OCI-LY1 (cell line): ENCODE results near the gene RPS8.
"Not testable (repeated sequence)": the region's sequence is repeated elsewhere in the genome, so short reads cannot be mapped to it uniquely, and the experiment has no call there.

Experiments
- H2AFZ ChIP-seq: fragments of 200-600 bp; sonication (generic), shearing (Covaris generic); 2 replicates; pipeline ENCODE4 v1.6.0; 2014; ENCODE audit warnings: antibody characterized with exemption, mild to moderate bottlenecking, low read length
- H3F3A ChIP-seq: fragments of 200-600 bp; sonication (generic), shearing (Covaris generic); 2 replicates; pipeline ENCODE4 v1.6.0; 2014; ENCODE audit warnings: mild to moderate bottlenecking, antibody characterized with exemption, low read length, moderate library complexity; ENCODE audit not compliant: insufficient read depth
- H3K27ac ChIP-seq: fragments of 200-600 bp; sonication (generic); 2 replicates; pipeline ENCODE4 v1.5.1; 2014; ENCODE audit warnings: low read length, mixed run types, mild to moderate bottlenecking, low read depth; ENCODE audit not compliant: poor library complexity, severe bottlenecking
- H3K27me3 ChIP-seq: fragments of 200-600 bp; sonication (generic); 2 replicates; pipeline ENCODE4 v1.6.0; 2014; ENCODE audit warnings: antibody characterized with exemption, mild to moderate bottlenecking, low read length, moderate library complexity; ENCODE audit not compliant: insufficient read depth
- H3K36me3 ChIP-seq: fragments of 200-600 bp; sonication (generic); 2 replicates; pipeline ENCODE4 v1.6.1; 2014; ENCODE audit warnings: mild to moderate bottlenecking, antibody characterized with exemption, low read length, moderate library complexity, mixed read lengths; ENCODE audit not compliant: insufficient read depth
- H3K4me1 ChIP-seq: fragments of 200-600 bp; sonication (generic); 2 replicates; pipeline ENCODE4 v1.5.1; 2014; ENCODE audit warnings: mild to moderate bottlenecking, low read length, moderate library complexity; ENCODE audit not compliant: insufficient read depth, severe bottlenecking
- H3K4me2 ChIP-seq: fragments of 200-600 bp; sonication (generic), shearing (Covaris generic); 2 replicates; pipeline ENCODE4 v1.6.1; 2014; ENCODE audit warnings: low read length
- H3K4me3 ChIP-seq: fragments of 200-600 bp; sonication (generic); 2 replicates; pipeline ENCODE4 v1.5.1; 2014; ENCODE audit warnings: low read length, low read depth, mild to moderate bottlenecking, mixed read lengths; ENCODE audit not compliant: poor library complexity, severe bottlenecking
- H3K79me2 ChIP-seq: fragments of 200-600 bp; shearing (Covaris generic); 2 replicates; pipeline ENCODE4 v1.6.1; 2016; ENCODE audit warnings: mixed run types, low read length, mixed read lengths; ENCODE audit not compliant: insufficient read depth
- H3K9ac ChIP-seq: fragments of 200-600 bp; sonication (generic), shearing (Covaris generic); 2 replicates; pipeline ENCODE4 v1.6.1; 2014; ENCODE audit warnings: mild to moderate bottlenecking, low read length, mixed read lengths
- H3K9me2 ChIP-seq: fragments of 200-600 bp; sonication (generic), shearing (Covaris generic); 2 replicates; pipeline ENCODE4 v1.6.1; 2014; ENCODE audit warnings: low read depth, mild to moderate bottlenecking, low read length, mixed read lengths
- H3K9me3 ChIP-seq: fragments of 200-600 bp; shearing (Covaris generic); 2 replicates; pipeline ENCODE4 v1.6.1; 2014; ENCODE audit warnings: low read length, mixed read lengths
- H4K20me1 ChIP-seq: fragments of 200-600 bp; sonication (generic), shearing (Covaris generic); 2 replicates; pipeline ENCODE4 v1.6.0; 2016; ENCODE audit warnings: mild to moderate bottlenecking, low read length; ENCODE audit not compliant: insufficient read depth
- EZH2 ChIP-seq: fragments of 200-600 bp; sonication (generic), shearing (Covaris generic); IDR thresholded peaks from 2 replicates; pipeline ENCODE4 v1.8.0; 2017; ENCODE audit warnings: borderline replicate concordance, mixed run types, mild to moderate bottlenecking, antibody characterized with exemption, low read length, moderate library complexity, mixed read lengths
- TF ChIP-seq, protein P1 (sequence below): fragments of 200-600 bp; sonication (generic), shearing (Covaris generic); IDR thresholded peaks from 2 replicates; pipeline ENCODE4 v1.5.1; 2017; ENCODE audit warnings: mild to moderate bottlenecking, antibody characterized with exemption, low read length, moderate library complexity, mixed read lengths

The RPS8 gene

DNA sequence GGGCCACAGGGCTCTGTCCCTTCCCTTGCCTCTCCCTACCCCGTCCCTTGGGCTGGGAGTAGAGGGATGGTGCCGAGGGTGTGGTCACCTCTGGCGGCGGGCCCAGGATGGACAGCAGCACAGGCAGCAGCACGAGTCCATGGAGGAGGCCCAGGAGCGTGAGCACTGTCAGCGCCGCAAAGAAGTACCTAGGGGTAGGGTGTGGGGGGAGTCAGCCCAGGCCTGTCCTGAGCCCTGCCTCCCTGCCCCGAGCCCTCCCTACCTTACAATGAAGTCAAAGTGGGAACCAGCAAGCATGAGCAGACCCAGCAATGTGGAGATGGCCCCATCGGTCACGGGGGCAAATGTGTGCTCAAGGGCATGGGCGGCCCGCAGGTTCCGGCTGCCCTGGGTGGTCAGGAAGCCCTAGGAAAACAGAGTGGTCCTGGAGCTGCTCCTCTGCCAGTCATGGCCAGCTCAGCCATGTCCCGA is 47.7 kb downstream of the RPS8 start:
- H2AFZ ChIP-seq = no peak overlapping the region
- no peaks in the 10 kb centered on the region for H4K20me1 ChIP-seq
- no peaks in the 10 kb centered on the region for H3K9me2 ChIP-seq
- H3K9me3 ChIP-seq = no peaks in the 10 kb centered on the region
- H3K36me3 ChIP-seq = no peaks in the 10 kb centered on the region
- no peak overlapping the region for H3K27ac ChIP-seq
- TF ChIP-seq EZH2 = no peak
- TF ChIP-seq, protein P1, sequence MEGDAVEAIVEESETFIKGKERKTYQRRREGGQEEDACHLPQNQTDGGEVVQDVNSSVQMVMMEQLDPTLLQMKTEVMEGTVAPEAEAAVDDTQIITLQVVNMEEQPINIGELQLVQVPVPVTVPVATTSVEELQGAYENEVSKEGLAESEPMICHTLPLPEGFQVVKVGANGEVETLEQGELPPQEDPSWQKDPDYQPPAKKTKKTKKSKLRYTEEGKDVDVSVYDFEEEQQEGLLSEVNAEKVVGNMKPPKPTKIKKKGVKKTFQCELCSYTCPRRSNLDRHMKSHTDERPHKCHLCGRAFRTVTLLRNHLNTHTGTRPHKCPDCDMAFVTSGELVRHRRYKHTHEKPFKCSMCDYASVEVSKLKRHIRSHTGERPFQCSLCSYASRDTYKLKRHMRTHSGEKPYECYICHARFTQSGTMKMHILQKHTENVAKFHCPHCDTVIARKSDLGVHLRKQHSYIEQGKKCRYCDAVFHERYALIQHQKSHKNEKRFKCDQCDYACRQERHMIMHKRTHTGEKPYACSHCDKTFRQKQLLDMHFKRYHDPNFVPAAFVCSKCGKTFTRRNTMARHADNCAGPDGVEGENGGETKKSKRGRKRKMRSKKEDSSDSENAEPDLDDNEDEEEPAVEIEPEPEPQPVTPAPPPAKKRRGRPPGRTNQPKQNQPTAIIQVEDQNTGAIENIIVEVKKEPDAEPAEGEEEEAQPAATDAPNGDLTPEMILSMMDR = no peak
- peaks cover 10% of the 10 kb centered on the region; the same call in 1 of the 2 replicates for H3K27me3 ChIP-seq
- no peaks in the 10 kb centered on the region for H3K79me2 ChIP-seq
- no peak overlapping the region for H3K9ac ChIP-seq
- no peak overlapping the region for H3K4me3 ChIP-seq
- peaks cover 26% of the 10 kb centered on the region for H3K4me1 ChIP-seq
- no peaks in the 10 kb centered on the region for H3F3A ChIP-seq
- no peak overlapping the region for H3K4me2 ChIP-seq

DNA sequence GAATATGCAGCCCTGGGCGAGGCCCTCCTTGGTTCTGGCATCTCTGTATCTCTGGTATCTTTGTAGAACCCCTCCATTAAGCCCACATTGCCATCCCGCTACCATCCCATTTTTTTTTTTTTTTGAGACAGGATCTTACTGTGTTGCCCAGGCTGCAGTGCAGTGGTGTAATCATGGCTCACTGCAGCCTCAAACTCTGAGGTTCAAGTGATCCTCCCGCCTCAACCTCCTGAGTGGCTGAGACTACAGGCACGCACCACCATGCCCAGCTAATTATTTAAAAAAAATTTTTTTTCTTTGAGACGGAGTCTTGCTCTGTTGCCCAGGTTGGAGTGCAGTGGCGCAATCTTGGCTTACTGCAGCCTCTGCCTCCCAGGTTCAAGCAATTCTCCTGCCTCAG is 49.1 kb downstream of the RPS8 start:
- H3K36me3 ChIP-seq, H2AFZ ChIP-seq, H4K20me1 ChIP-seq, H3K9me2 ChIP-seq, H3K4me2 ChIP-seq, H3K4me3 ChIP-seq, H3K27me3 ChIP-seq, H3F3A ChIP-seq, H3K9me3 ChIP-seq, H3K27ac ChIP-seq, H3K79me2 ChIP-seq, H3K9ac ChIP-seq: not testable (repeated sequence)
- peaks cover 18% of the 10 kb centered on the region for H3K4me1 ChIP-seq

DNA sequence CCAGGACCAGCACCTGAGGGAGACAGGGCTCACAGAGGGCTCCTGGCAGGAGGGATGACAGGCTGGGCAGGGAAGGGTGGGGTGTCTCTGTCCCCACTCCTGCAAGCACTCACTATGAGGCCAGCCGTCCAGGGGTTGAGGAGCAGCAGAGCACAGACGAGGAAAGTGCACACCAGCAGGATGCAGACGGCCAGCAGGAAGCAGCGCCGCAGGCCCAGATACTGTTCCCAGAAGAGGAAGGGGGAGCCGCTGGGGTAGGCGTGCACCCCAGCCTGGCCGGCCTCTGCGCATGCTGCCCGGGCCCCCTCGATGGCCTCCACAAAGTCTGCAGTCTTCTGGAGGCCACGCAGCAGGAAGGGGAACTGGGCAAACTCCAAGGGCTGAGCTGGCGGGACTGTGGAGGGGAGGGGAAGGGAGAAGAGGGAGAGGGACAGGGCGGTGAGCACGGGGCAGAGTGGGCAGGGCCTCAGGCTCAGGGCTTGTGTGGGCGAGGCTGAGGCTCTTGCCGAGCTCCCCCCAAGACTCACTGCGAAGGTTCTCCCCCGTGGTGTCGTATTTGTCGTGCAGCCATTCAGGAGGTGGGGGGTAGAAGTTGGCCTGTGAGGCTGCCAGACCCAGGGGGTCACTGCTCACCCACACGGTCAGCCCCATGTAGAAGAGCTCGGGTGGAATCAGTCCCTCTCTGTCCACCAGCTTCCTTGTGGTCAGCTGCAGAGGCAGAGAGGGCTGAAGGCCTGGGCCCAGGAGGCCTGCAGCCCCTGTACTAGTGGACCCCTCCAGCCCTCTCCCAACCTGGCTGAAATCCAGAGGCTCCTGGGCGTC is 51.2 kb downstream of the RPS8 start:
- peaks cover 10% of the 10 kb centered on the region; the same call in 1 of the 2 replicates for H3K27me3 ChIP-seq
- no peak for TF ChIP-seq EZH2
- TF ChIP-seq, protein P1 = no peak
- H3K9me2 ChIP-seq = no peaks in the 10 kb centered on the region
- no peak overlapping the region for H2AFZ ChIP-seq
- H3F3A ChIP-seq = no peaks in the 10 kb centered on the region
- no peak overlapping the region for H3K4me2 ChIP-seq
- no peak overlapping the region for H3K4me3 ChIP-seq
- no peak overlapping the region for H3K9ac ChIP-seq
- H3K4me1 ChIP-seq = peaks cover 8% of the 10 kb centered on the region
- no peaks in the 10 kb centered on the region for H4K20me1 ChIP-seq
- no peak overlapping the region for H3K27ac ChIP-seq
- no peaks in the 10 kb centered on the region for H3K9me3 ChIP-seq
- H3K79me2 ChIP-seq = no peaks in the 10 kb centered on the region
- H3K36me3 ChIP-seq = no peaks in the 10 kb centered on the region; the same call in 1 of the 2 replicates
